NOMO-1 (cell line): Measurements from ENCODE around the gene SLC22A3.
"Not testable (repeated sequence)": the region's sequence is repeated elsewhere in the genome, so short reads cannot be mapped to it uniquely, and the experiment has no call there.

Experiments
- DNase-seq, 2 experiments: peaks; one replicate each; lab custom pipeline; 2025; ENCODE audit not compliant: unreplicated experiment in 2 of 2; lab: John Stamatoyannopoulos, UW

Gene SLC22A3

GRCh38 chr6:160348223-160349019 lies at the start of gene SLC22A3:
Gene SLC22A3 (plus strand): TSS chr6:160348378. CDS start chr6:160348420, 42 bp downstream.
- DNase-seq = no peak

- DNase-seq = no peak
Measured at GRCh38 chr6:160299559-160299958, 48.6 kb upstream of the SLC22A3 start.

- no peak for DNase-seq
Measured at GRCh38 chr6:160300076-160300695, 48.0 kb upstream of the SLC22A3 start.

- DNase-seq = no peak
Measured at GRCh38 chr6:160301339-160301738, 46.8 kb upstream of the SLC22A3 start.

- not testable (repeated sequence) for DNase-seq
Measured at GRCh38 chr6:160302431-160303082, 45.6 kb upstream of the SLC22A3 start.

- no peak for DNase-seq
Measured at GRCh38 chr6:160303806-160304205, 44.4 kb upstream of the SLC22A3 start.

DNA sequence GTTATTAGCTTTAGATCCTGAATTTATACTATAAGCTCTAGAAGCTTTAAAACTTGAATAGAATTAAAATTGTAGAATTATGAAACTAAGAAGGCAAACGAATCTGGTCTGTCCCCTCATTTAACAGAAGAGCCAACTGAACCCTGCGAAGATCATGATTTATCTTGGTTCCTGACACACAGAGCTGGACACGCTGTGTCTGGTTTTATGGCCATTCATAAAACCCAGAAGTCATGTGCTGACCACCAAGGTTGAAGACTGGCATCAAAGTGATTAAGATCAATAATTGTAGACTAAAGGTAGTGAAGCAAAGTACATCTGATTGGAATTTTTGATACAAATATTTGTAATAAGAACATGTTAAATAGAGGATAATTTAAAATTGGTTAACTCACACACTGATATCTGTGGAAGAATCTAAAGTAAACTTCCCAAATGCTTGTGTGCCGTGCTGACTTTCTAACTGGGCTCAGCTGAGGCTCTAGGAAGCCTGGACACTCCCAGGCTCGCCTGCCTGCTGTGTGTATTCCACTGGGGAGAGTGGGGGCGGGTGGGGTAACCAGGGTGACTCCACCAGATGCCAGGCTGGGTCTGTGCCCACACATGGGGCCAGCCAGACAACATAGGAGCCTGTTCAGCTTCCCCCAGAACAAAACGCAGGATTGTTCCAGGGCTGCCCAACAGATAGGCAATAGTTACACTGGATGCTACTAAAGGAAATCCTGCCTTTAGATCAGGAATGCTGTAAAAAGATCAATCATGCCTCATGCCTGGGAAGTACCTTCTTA lies 42.1 kb upstream of the SLC22A3 start:
- DNase-seq = no peak

DNA sequence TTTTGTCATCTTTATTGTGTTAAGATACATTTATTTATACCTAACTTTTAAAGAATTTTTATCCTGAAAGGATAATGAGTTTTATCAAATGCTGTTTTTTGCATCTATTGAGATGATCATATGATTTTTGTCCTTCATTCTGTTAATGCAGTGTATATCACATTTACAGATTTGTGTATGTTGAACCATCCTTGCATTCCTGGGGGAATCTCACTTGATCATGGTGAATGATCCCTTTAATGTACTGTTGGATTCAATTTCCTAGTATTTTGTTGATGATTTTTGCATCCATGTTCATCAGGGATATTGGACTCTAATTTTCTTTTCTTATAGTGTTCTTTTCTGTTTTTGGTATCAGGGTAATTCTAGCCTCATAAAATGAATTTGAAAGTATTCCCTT lies 38.5 kb upstream of the SLC22A3 start:
- no peak for DNase-seq

DNA sequence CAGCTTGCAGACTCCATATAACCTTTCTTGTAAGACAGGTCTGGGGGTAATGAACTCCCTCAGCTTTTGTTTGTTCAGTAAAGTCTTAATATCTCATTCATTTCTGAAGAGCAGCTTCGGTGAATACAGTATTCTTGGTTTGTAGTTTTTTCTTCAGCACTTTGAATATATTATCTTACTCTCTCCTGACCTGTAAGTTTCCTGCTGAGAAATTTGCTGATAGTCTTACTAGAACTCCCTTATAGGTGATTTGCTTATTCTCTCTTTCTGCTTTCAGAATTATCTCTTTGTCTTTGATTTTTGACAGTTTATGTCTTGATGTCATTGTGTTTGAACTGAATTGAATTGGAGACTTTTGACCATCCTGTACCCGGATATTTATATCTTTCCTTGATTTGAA lies 35.3 kb upstream of the SLC22A3 start:
- no peak for DNase-seq

GRCh38 chr6:160315310-160315709 lies 32.9 kb upstream of the SLC22A3 start:
- no peak for DNase-seq

- DNase-seq = no peak
Measured at GRCh38 chr6:160316261-160316660, 31.9 kb upstream of the SLC22A3 start.

DNA sequence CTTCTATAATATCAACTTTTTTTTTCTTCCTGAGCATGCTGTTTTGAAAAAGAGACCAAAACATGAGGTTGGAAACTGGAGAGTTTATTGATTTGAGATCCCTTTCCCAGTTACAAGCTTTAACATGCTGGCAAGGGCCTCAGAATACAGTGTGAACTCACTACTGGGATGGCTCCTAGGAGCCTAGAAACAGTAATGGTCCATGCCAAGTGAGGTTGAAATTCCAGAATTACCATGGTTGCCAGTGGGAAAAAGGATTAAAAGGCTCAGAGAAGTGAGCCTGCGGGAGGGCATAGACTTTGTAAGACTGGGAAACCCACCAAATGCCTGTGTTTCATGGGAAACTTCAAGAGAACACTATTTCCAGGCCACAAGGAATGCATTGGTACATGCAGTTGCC lies 28.9 kb upstream of the SLC22A3 start:
- no peak for DNase-seq

DNA sequence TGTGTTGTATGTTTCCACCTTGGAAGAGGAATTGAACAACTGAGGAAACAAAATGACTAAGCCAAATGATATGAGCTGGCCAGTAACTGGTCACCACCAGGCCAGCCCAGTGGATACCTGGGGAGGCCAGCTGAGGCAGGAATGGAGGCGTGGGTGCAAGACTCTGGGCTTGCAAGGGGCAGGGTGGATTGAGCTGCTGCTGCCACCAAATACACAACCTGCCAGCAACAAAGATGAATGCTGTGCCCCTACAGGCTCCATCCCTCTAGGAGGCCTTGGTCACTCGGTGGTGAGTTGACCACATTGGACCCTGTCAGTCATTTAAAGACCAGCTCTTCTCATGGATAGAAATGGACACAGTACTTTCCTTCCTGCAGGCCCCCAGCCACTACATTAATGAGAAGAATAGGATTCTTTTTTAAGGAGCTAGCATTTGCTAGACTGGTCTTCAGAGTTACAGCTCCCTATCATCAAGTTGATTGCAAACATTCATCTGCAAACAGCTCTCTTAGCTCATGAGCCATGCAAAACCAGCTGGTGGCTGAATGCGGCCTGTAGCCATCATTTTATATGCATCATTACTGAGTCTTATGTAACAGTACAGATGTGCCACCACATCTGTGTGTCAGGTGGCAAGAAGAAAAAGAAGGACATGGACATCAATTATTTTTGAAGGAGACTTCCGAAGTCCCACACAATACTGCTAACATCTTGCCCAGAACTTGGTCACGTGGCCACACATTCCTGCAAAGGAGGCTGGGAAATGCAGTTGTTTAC lies 26.3 kb upstream of the SLC22A3 start:
- DNase-seq = no peak

GRCh38 chr6:160327981-160328380 lies 20.2 kb upstream of the SLC22A3 start:
- DNase-seq = no peak

- DNase-seq = no peak
Measured at GRCh38 chr6:160328447-160328846, 19.7 kb upstream of the SLC22A3 start.

DNA sequence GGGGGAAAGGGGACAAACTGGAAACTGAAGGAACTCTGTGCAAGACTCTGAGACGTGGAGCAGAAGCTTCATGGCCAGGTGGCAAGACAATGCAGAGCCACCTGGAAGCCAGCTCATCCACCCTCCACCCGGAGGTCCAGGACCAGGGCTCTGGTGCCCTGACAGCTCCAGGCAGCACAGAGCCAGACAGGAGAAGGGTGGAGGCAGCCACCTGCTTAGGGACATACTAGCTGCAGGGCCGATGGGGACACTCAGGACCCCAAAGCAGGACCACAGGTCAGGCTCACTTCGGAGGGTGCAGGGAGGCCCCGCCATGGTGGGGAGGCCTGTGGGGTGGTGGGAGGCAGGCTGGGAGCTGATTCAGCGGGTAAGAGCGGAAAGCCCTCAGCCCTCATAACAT lies 19.0 kb upstream of the SLC22A3 start:
- DNase-seq = no peak

DNA sequence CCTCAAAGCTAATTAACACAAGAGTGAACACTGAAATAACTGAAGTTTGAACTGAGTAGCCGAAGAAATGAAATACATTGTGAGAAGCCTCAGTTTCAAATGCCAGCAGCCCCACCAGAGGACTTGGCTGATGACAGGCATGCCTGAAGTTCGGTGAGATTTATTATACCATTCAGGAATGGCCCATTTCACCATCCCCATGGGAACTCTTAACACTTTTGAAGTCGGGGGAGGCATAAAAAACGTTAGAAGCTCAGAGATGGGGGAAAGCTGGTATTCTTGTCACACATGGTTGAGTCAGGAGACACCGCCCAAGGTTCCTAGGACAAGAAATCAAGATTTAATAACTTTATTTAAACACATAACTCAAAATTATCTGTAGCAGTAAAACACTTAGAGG lies 17.6 kb upstream of the SLC22A3 start:
- no peak for DNase-seq

DNA sequence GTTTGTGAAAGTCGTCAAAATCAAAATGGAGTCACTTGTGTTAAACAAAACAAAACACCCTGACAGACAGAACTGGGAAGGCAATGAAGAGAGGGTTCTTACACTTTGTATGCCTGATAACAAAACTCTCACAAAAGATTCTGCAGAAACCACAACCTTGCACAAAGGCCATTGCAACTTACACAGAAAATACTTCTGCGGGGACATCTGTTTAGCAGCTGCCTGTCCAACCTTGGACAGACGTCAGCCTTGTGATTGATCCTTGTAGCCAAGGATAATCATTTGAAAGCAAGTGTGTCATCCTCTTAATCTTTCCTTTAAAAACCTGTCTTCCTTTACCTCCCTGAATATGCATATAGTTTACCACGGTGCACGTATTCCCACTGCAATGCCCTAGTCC lies 17.0 kb upstream of the SLC22A3 start:
- no peak for DNase-seq

- DNase-seq = no peak
Measured at GRCh38 chr6:160331753-160332152, 16.4 kb upstream of the SLC22A3 start.

GRCh38 chr6:160333101-160333500 lies 15.1 kb upstream of the SLC22A3 start:
- no peak for DNase-seq
